A549 (cell line): ENCODE data around the gene C19orf25. TPM values are rescaled to one million over a fixed set of nuclear protein-coding genes. Genes with fewer than 3 reads are reported as not detected.

Source experiments
- ATAC-seq, 2 experiments: fragments of 200-7000 bp in 1 of 2; fragments of >200 bp in 1 of 2; cut with Nextera tagmentation in 1 of 2; cut with Tn5 transposase in 1 of 2; 3 replicates each; pipeline versions ENCODE4 v1.8.0 to v1.9.1; 2018 to 2020; ENCODE audit warnings: mild to moderate bottlenecking in 1 of 2, moderate library complexity in 1 of 2
- CTCF ChIA-PET: fragments of 300-600 bp; sonication (Branson Sonifier 250); formaldehyde crosslinking; extraction: SDS; loops from one replicate; lab custom pipeline; 2021; ENCODE audit warnings: antibody characterized with exemption, inconsistent platforms; lab: Yijun Ruan, JAX
- POLR2A ChIA-PET: fragments of 350-600 bp; formaldehyde crosslinking; extraction: SDS; loops from one replicate; lab custom pipeline; 2021; ENCODE audit warnings: antibody characterized with exemption, inconsistent platforms; lab: Yijun Ruan, JAX
- DNase-seq, 2 experiments: peaks; one replicate each; pipeline versions ENCODE4 v3.0.0 to v3.0.0-alpha.2; 2011 to 2016; ENCODE audit warnings: low read depth in 1 of 2, low spot score in 1 of 2
- FAIRE-seq: peaks from 2 replicates; lab custom pipeline; 2011; peaks lifted over from hg19 to GRCh38; lab: Jason Lieb, UNC
- H3K27ac ChIP-seq, 2 experiments: fragments of >200 bp; sonication (Bioruptor Twin); formaldehyde crosslinking; 3 replicates each; pipeline ENCODE4 v1.5.1; 2016 to 2017
- H3K4me1 ChIP-seq: fragments of >200 bp; sonication (Bioruptor Twin); formaldehyde crosslinking; 3 replicates; pipeline ENCODE4 v1.6.1; 2016
- H3K4me2 ChIP-seq: fragments of >200 bp; sonication (Bioruptor Twin); formaldehyde crosslinking; 3 replicates; pipeline ENCODE4 v1.6.1; 2016
- H3K4me3 ChIP-seq: fragments of >200 bp; sonication (Bioruptor Twin); formaldehyde crosslinking; 3 replicates; pipeline ENCODE4 v1.5.1; 2016
- H3K9me3 ChIP-seq: fragments of >200 bp; sonication (Bioruptor Twin); formaldehyde crosslinking; 3 replicates; pipeline ENCODE4 v1.6.1; 2016
- BHLHE40 ChIP-seq: IDR thresholded peaks from 2 replicates; pipeline ENCODE4 v1.6.1; 2012; ENCODE audit warnings: low read depth, low read length, inconsistent platforms
- CBX2 ChIP-seq: fragments of 200-600 bp; sonication (generic); IDR thresholded peaks from 2 replicates; pipeline ENCODE4 v1.6.1; 2016; ENCODE audit warnings: low read depth, mild to moderate bottlenecking, borderline replicate concordance
- CEBPB ChIP-seq, 2 experiments: fragments of >200 bp in 1 of 2; sonication (Bioruptor Twin) in 1 of 2; formaldehyde crosslinking in 1 of 2; IDR thresholded peaks; 2 replicates each; pipeline ENCODE4 v1.6.1; 2012 to 2016
- CHD2 ChIP-seq: fragments of 150-350 bp; IDR thresholded peaks from 2 replicates; pipeline ENCODE4 v1.6.1; 2014; ENCODE audit warnings: low read length; ENCODE audit not compliant: partially characterized antibody
- E2F6 ChIP-seq: IDR thresholded peaks from 2 replicates; pipeline ENCODE4 v1.6.1; 2012; ENCODE audit warnings: low read depth, borderline replicate concordance
- EHF ChIP-seq: fragments of 250-450 bp; sonication (Bioruptor Pico); IDR thresholded peaks from 2 replicates; pipeline ENCODE4 v1.5.0; 2020; ENCODE audit warnings: mild to moderate bottlenecking
- FOSL2 ChIP-seq, 2 experiments: fragments of 450-650 bp in 1 of 2; fragments of >200 bp in 1 of 2; sonication (Bioruptor Twin) in 1 of 2; formaldehyde crosslinking; IDR thresholded peaks; 2 replicates each; pipeline versions ENCODE4 v1.5.0 to v1.6.1; 2016 to 2020; ENCODE audit warnings: mild to moderate bottlenecking in 1 of 2, moderate library complexity in 1 of 2
- FOXS1 ChIP-seq: fragments of 250-450 bp; sonication (Bioruptor Pico); IDR thresholded peaks from 2 replicates; pipeline ENCODE4 v1.5.0; 2020; ENCODE audit warnings: mild to moderate bottlenecking, moderate library complexity
- HEYL ChIP-seq: fragments of 250-450 bp; sonication (Bioruptor Pico); IDR thresholded peaks from 2 replicates; pipeline ENCODE4 v1.8.0; 2021; ENCODE audit warnings: mild to moderate bottlenecking, moderate library complexity
- HOXB13 ChIP-seq: fragments of 250-450 bp; sonication (Bioruptor Pico); IDR thresholded peaks from 2 replicates; pipeline ENCODE4 v1.5.0; 2020; ENCODE audit warnings: low read depth, mild to moderate bottlenecking, moderate library complexity
- HOXB5 ChIP-seq: fragments of 250-450 bp; sonication (Bioruptor Pico); IDR thresholded peaks from 2 replicates; pipeline ENCODE4 v1.5.0; 2020; ENCODE audit warnings: mild to moderate bottlenecking, moderate library complexity
- JUNB ChIP-seq: fragments of >200 bp; sonication (Bioruptor Twin); formaldehyde crosslinking; IDR thresholded peaks from 2 replicates; pipeline ENCODE4 v1.6.1; 2016
- KDM5A ChIP-seq: fragments of 200-600 bp; sonication (generic); IDR thresholded peaks from 2 replicates; pipeline ENCODE4 v1.6.1; 2016; ENCODE audit warnings: antibody characterized with exemption, mild to moderate bottlenecking
- MYC ChIP-seq: IDR thresholded peaks from 2 replicates; pipeline ENCODE4 v1.6.1; 2012; ENCODE audit warnings: mild to moderate bottlenecking, inconsistent platforms, low read length, improper control_type of control experiment, borderline replicate concordance
- NFE2L2 ChIP-seq: fragments of 150-350 bp; conservative IDR thresholded peaks from 2 replicates; pipeline ENCODE4 v1.6.1; 2014; ENCODE audit warnings: low read length
- PHF8 ChIP-seq: fragments of 200-600 bp; sonication (generic); IDR thresholded peaks from 2 replicates; pipeline ENCODE4 v1.6.1; 2016; ENCODE audit warnings: low read depth, mild to moderate bottlenecking, antibody characterized with exemption, moderate library complexity, borderline replicate concordance
- POLR2A ChIP-seq: IDR thresholded peaks from 2 replicates; pipeline ENCODE4 v1.6.1; 2012; ENCODE audit warnings: mild to moderate bottlenecking, low read length
- REST ChIP-seq: fragments of 200-600 bp; sonication (generic); IDR thresholded peaks from 2 replicates; pipeline ENCODE4 v1.6.1; 2016; ENCODE audit warnings: antibody characterized with exemption, mild to moderate bottlenecking, moderate library complexity
- RNF2 ChIP-seq: fragments of 200-600 bp; sonication (generic); IDR thresholded peaks from 2 replicates; pipeline ENCODE4 v1.6.1; 2016; ENCODE audit warnings: low read depth, mild to moderate bottlenecking, antibody characterized with exemption, moderate library complexity, borderline replicate concordance
- SMC3 ChIP-seq: fragments of >200 bp; sonication (Bioruptor Twin); formaldehyde crosslinking; IDR thresholded peaks from 3 replicates; pipeline ENCODE4 v1.6.1; 2018; ENCODE audit warnings: inconsistent platforms
- SREBF2 ChIP-seq: fragments of 450-650 bp; IDR thresholded peaks from 2 replicates; pipeline ENCODE4 v1.6.1; 2014; ENCODE audit warnings: mild to moderate bottlenecking, moderate library complexity
- USF2 ChIP-seq: fragments of 450-650 bp; IDR thresholded peaks from 2 replicates; pipeline ENCODE4 v1.6.1; 2014; ENCODE audit warnings: antibody characterized with exemption
- ZC3H11A ChIP-seq: fragments of 450-650 bp; IDR thresholded peaks from 2 replicates; pipeline ENCODE4 v1.6.1; 2014; ENCODE audit warnings: antibody characterized with exemption, mild to moderate bottlenecking
- ZFP36 ChIP-seq: fragments of 450-650 bp; IDR thresholded peaks from 2 replicates; pipeline ENCODE4 v1.6.1; 2014; ENCODE audit warnings: borderline replicate concordance; ENCODE audit not compliant: partially characterized antibody
- ZSCAN20 ChIP-seq: fragments of 250-450 bp; sonication (Bioruptor Pico); IDR thresholded peaks from 2 replicates; pipeline ENCODE4 v1.8.0; 2022; ENCODE audit warnings: mild to moderate bottlenecking, moderate library complexity
- WGBS: methylation state at CpG from one replicate; pipeline ENCODE4 v1.1.6; 2017; ENCODE audit errors: missing lambda C conversion rate; 5-methylcytosine and 5-hydroxymethylcytosine counted together
- polyA plus RNA-seq, 4 experiments: library from polyadenylated mRNA; depleted of rRNA in 3 of 4; stranded (reverse); fragments of >200 nt; fragmentation: RNase III in 1 of 4; extraction: RNeasy Plus Mini Kit Qiagen cat#74134 plus additional on column Dnase treatment in 1 of 4; gene quantifications; 2 replicates in 3 of 4; 3 replicates in 1 of 4; pipeline ENCODE4 v1.2.3, GENCODE V29; 2011 to 2017
- TF ChIP-seq, protein P1 (sequence below): fragments of 250-450 bp; sonication (Bioruptor Pico); IDR thresholded peaks from 2 replicates; pipeline ENCODE4 v1.5.0; 2021; ENCODE audit warnings: mild to moderate bottlenecking, moderate library complexity, borderline replicate concordance
- TF ChIP-seq, protein P2 (sequence below): IDR thresholded peaks from 2 replicates; pipeline ENCODE4 v1.6.1; 2012

Gene C19orf25
- polyA plus RNA-seq, 2 of the 4 experiments (the other 2 are of a cell fraction): 8.2 to 20.7 TPM

DNA sequence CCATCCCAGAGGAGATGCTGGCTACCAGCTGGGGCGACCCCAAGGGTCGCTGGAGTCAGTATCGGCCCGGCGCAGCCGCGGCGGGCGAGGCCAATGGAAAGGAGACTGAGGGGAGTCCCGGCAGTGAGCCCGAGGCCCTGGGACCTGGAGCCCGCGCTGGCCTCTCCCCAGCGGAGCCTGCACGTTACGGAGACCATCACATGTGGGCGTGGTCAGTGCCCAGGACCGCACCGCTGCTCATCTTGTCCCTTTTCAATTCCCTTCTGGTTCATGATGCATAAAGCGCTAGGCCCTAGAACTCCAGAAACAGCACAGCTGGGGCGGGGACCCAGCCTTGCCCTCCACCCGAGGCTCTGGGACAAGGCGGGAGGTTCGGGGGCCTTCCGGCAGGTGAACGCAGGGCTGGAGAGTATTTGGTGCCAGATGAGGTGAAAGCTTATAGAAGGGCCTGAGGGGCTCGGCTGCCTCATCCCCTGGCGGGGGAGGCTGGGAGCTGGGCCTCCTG is 8.0 kb downstream of the C19orf25 start:
- H3K4me2 ChIP-seq: no peak overlapping the region
- ATAC-seq: no peak; a peak in 1 of 6 replicates

GRCh38 chr19:1470305-1471009 is 8.6 kb downstream of the C19orf25 start:
- ATAC-seq: no peak
- Histone ChIP-seq H3K4me3 (no peak overlapping the region), H3K9me3 (no peaks in the 10 kb centered on the region), H3K27ac (no peak overlapping the region), H3K4me2 (peak overlapping the region; percentile 83; the same call in 1 of the 3 replicates), H3K4me1 (peaks cover 7% of the 10 kb centered on the region)
- ChIA-PET POLR2A (no interaction called here), CTCF (interaction anchor here (1.2 kb wide), 1 partner anchor 44 kb away, joined by 3 read pairs; no protein-coding TSS in a partner anchor)
- WGBS: 79% methylated on average over 14 of the region's 67 CpGs
- no peak for FAIRE-seq
- TF ChIP-seq FOSL2 (IDR thresholded peaks at IDR 0.05) (no peak), FOSL2 (CRISPR knock-in tag; IDR thresholded peaks at IDR 0.05) (no peak), HOXB5 (CRISPR knock-in tag) (no peak)
- DNase-seq: no peak

More for the DNA sequence above, 8.0 kb downstream of the C19orf25 start:
- no peak for DNase-seq
- ChIA-PET POLR2A (no interaction called here), CTCF (interaction anchor here (0.8 to 1.2 kb wide), 3 partner anchors 26 to 191 kb away, joined by 3 read pairs; no protein-coding TSS in a partner anchor)
- peaks cover 7% of the 10 kb centered on the region for H3K4me1 ChIP-seq
- no peaks in the 10 kb centered on the region for H3K9me3 ChIP-seq
- no peak overlapping the region for H3K4me3 ChIP-seq
- no peak for TF ChIP-seq POLR2A
- TF ChIP-seq SMC3: no peak
- TF ChIP-seq CHD2: no peak
- TF ChIP-seq PHF8: no peak
- TF ChIP-seq ZC3H11A: no peak
- TF ChIP-seq RNF2: no peak
- no peak for TF ChIP-seq CBX2
- TF ChIP-seq EHF (CRISPR knock-in tag): no peak
- no peak for TF ChIP-seq NFE2L2
- no peak for TF ChIP-seq JUNB
- TF ChIP-seq BHLHE40: no peak
- no peak for TF ChIP-seq MYC
- TF ChIP-seq CEBPB (IDR thresholded peaks at IDR 0.05): no peak
- no peak for TF ChIP-seq USF2
- no peak for TF ChIP-seq E2F6
- TF ChIP-seq ZSCAN20 (CRISPR knock-in tag): no peak
- TF ChIP-seq HOXB13: no peak
- FAIRE-seq: no peak
- 90% methylated on average over 10 of the region's 28 CpGs for whole genome bisulfite sequencing
- no peak overlapping the region for H3K27ac ChIP-seq

- DNase-seq (no peak), ATAC-seq (no peak), FAIRE-seq (no peak)
- 91% methylated on average over 7 of the region's 22 CpGs for WGBS
- Histone ChIP-seq H3K27ac (peak overlapping the region in 1 of 2 experiments; percentile 87; a peak in 2 of 6 replicates), H3K9me3 (no peaks in the 10 kb centered on the region), H3K4me2 (peak overlapping the region; percentile 83), H3K4me1 (peaks cover 7% of the 10 kb centered on the region), H3K4me3 (peak overlapping the region; percentile 45; the same call in 1 of the 3 replicates)
- CTCF ChIA-PET: no interaction called here
- POLR2A ChIA-PET: no interaction called here
- TF ChIP-seq REST (no peak), ZFP36 (no peak), NFE2L2 (no peak), FOXS1 (no peak), SREBF2 (no peak), HEYL (no peak), USF2 (no peak), KDM5A (no peak)
- TF ChIP-seq, protein P1, sequence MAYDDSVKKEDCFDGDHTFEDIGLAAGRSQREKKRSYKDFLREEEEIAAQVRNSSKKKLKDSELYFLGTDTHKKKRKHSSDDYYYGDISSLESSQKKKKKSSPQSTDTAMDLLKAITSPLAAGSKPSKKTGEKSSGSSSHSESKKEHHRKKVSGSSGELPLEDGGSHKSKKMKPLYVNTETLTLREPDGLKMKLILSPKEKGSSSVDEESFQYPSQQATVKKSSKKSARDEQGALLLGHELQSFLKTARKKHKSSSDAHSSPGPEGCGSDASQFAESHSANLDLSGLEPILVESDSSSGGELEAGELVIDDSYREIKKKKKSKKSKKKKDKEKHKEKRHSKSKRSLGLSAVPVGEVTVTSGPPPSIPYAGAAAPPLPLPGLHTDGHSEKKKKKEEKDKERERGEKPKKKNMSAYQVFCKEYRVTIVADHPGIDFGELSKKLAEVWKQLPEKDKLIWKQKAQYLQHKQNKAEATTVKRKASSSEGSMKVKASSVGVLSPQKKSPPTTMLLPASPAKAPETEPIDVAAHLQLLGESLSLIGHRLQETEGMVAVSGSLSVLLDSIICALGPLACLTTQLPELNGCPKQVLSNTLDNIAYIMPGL (CRISPR knock-in tag): no peak
- TF ChIP-seq, protein P2, sequence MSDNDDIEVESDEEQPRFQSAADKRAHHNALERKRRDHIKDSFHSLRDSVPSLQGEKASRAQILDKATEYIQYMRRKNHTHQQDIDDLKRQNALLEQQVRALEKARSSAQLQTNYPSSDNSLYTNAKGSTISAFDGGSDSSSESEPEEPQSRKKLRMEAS: no peak
These were observed 9.0 kb downstream of the C19orf25 start for GRCh38 chr19:1470055-1470304.
